IPS DF 6.9 (cell line): ENCODE results near the gene OR1M1.

Experiments
- DNase-seq: peaks from one replicate; pipeline ENCODE4 v3.0.0-alpha.2; 2013; ENCODE audit warnings: low read depth, low spot score
- H3K27ac ChIP-seq: one replicate; pipeline ENCODE4 v1.5.1; 2013; ENCODE audit warnings: low read length, control low read depth
- H3K27me3 ChIP-seq: 2 replicates; pipeline ENCODE4 v1.6.1; 2013; ENCODE audit warnings: mild to moderate bottlenecking, low read length; ENCODE audit not compliant: control insufficient read depth, insufficient read depth
- H3K36me3 ChIP-seq: 2 replicates; pipeline ENCODE4 v1.6.1; 2013; ENCODE audit warnings: low read length; ENCODE audit not compliant: control insufficient read depth, insufficient read depth
- H3K4me1 ChIP-seq: 2 replicates; pipeline ENCODE4 v1.6.1; 2013; ENCODE audit warnings: low read length; ENCODE audit not compliant: control insufficient read depth, insufficient read depth
- H3K4me3 ChIP-seq: 2 replicates; pipeline ENCODE4 v1.5.1; 2013; ENCODE audit warnings: mild to moderate bottlenecking, low read length
- H3K9me3 ChIP-seq: 2 replicates; pipeline ENCODE4 v1.6.1; 2013; ENCODE audit warnings: low read length, inconsistent platforms; ENCODE audit not compliant: control insufficient read depth, insufficient read depth
- WGBS: extraction: QIAGEN DNeasy Blood & Tissue Kit; methylation state at CpG from one replicate; pipeline ENCODE4 v1.1.7; 2013; ENCODE audit warnings: mixed read lengths, missing lambda C conversion rate; ENCODE audit not compliant: insufficient read length, insufficient coverage; 5-methylcytosine and 5-hydroxymethylcytosine counted together

Gene OR1M1

DNA sequence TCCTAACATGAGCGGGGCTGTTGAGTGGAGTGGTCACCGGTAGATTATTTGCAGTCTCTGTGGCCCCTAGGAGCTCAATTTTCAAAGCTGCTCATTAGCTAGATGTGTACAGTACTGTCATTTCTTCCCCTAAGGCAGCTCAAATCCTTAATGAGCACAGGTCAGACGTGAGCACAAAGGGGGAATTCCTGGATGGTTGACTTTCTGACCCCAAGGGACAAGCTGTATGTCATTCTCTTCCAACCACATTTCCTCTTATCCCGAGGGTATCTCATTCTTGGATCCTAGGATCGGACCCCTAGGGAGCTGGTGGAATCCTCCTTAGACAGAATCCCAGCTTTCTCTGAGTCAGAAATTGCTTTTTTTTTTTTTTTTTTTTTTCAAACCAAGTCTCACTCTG, 45.6 kb downstream of the OR1M1 start:
- Histone ChIP-seq H3K27me3 (no peaks in the 10 kb centered on the region), H3K36me3 (no peaks in the 10 kb centered on the region), H3K4me3 (no peak overlapping the region), H3K4me1 (no peaks in the 10 kb centered on the region), H3K27ac (no peak overlapping the region), H3K9me3 (no peaks in the 10 kb centered on the region)
- no CpG with 5 or more reads among the region's 5 CpGs for WGBS
- no peak for DNase-seq

- DNase-seq = no peak
- Histone ChIP-seq H3K9me3 (no peaks in the 10 kb centered on the region), H3K27me3 (no peaks in the 10 kb centered on the region), H3K4me1 (no peaks in the 10 kb centered on the region), H3K36me3 (no peaks in the 10 kb centered on the region), H3K4me3 (peak overlapping the region; percentile 81; the same call in 1 of the 2 replicates), H3K27ac (no peak overlapping the region)
- WGBS = no CpG with 5 or more reads among the region's 8 CpGs
Measured at GRCh38 chr19:9139609-9140158, 52.8 kb downstream of the OR1M1 start.

GRCh38 chr19:9140159-9140874, 53.5 kb downstream of the OR1M1 start, which contains the start of gene ZNF317:
Gene ZNF317 (plus strand): TSS chr19:9140397. CDS start chr19:9156017, 15,620 bp downstream.
- H3K4me1 ChIP-seq = no peaks in the 10 kb centered on the region
- no CpG with 5 or more reads among the region's 43 CpGs for WGBS
- peak within 1 kb of the TSS; percentile 81; the same call in 1 of the 2 replicates for H3K4me3 ChIP-seq
- no peaks in the 10 kb centered on the region for H3K9me3 ChIP-seq
- H3K36me3 ChIP-seq = no peaks in the 10 kb centered on the region
- no peak within 1 kb of the TSS for H3K27ac ChIP-seq
- DNase-seq = peak; percentile 78
- H3K27me3 ChIP-seq = no peaks in the 10 kb centered on the region

DNA sequence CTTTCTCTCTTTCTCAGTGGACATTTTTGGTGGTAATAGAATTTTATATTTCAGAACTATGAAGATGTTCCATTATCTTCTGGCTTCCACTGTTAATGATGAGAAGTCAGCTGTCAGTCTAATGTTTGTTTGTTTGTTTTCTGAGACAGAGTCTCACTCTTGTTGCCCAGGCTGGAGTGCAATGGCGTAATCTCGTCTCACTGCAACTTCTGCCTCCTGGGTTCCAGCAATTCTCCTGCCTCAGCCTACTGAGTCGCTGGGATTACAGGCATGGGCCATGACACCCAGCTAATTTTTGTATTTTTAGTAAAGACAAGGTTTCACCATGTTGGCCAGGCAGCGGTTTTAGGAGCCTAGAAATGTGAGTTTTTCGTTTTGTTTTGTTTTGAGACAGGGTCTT, 58.1 kb downstream of the OR1M1 start:
- Histone ChIP-seq H3K27me3 (no peaks in the 10 kb centered on the region), H3K9me3 (no peaks in the 10 kb centered on the region), H3K27ac (no peak overlapping the region), H3K4me1 (no peaks in the 10 kb centered on the region), H3K4me3 (no peak overlapping the region), H3K36me3 (peaks cover 6% of the 10 kb centered on the region; the same call in 1 of the 2 replicates)
- no peak for DNase-seq
- no CpG with 5 or more reads among the region's 5 CpGs for whole genome bisulfite sequencing
